Prostate gland (tissue), 2 donors: ENCODE measurements around the gene LBHD2. TPM values are rescaled to one million over a fixed set of nuclear protein-coding genes. Genes with fewer than 3 reads are reported as not detected.

Experiments used
- DNase-seq: peaks from one replicate; pipeline ENCODE4 v3.0.0-alpha.2; 2019; ENCODE audit warnings: low spot score
- H3K27ac ChIP-seq, 2 donors: fragments of 200-600 bp; sonication (generic); 2 replicates each; pipeline ENCODE4 v1.5.1; 2017 to 2019
- H3K27me3 ChIP-seq: fragments of 200-600 bp; sonication (generic); replicated peaks from 2 replicates; pipeline ENCODE4 v1.5.1; 2019; ENCODE audit not compliant: insufficient read depth
- H3K36me3 ChIP-seq, 2 donors: fragments of 200-600 bp; sonication (generic); 1 replicate in 1 of 2; 2 replicates in 1 of 2; pipeline versions ENCODE4 v1.5.1 to v1.8.1; 2017 to 2019
- H3K4me1 ChIP-seq: fragments of 200-600 bp; sonication (generic); replicated peaks from 2 replicates; pipeline ENCODE4 v1.5.1; 2019
- H3K4me3 ChIP-seq, 2 donors: fragments of 200-600 bp; sonication (generic); 2 replicates each; pipeline ENCODE4 v1.5.1; 2017 to 2019
- H3K9me3 ChIP-seq: fragments of 200-600 bp; sonication (generic); 2 replicates; pipeline ENCODE4 v1.5.1; 2017
- POLR2A ChIP-seq: fragments of 450-650 bp; IDR thresholded peaks from one replicate; pipeline ENCODE4 v1.6.1; 2016; ENCODE audit warnings: antibody characterized with exemption, mild to moderate bottlenecking
- POLR2AphosphoS5 ChIP-seq: sonication (generic); formaldehyde crosslinking; IDR thresholded peaks from one replicate; pipeline ENCODE4 v1.6.1; 2017; ENCODE audit warnings: antibody characterized with exemption
- WGBS: methylation state at CpG from one replicate; pipeline ENCODE4 v1.1.5; 2018; 5-methylcytosine and 5-hydroxymethylcytosine counted together
- intact Hi-C: fragments of 100-400 bp; cut with DNase I; formaldehyde crosslinking; loops from one replicate; pipeline ENCODE4 v1.14.2; 2022
- total RNA-seq, 2 donors: library from RNA; depleted of rRNA; stranded (reverse); fragments of >200 nt; gene quantifications; one replicate each; pipeline ENCODE4 v1.1.0, GENCODE V29; 2016
- TF ChIP-seq, protein P1 (sequence below), 4 experiments: fragments of 200-600 bp in 2 of 4; fragments of 450-650 bp in 2 of 4; sonication (generic) in 2 of 4; IDR thresholded peaks; 1 replicate in 3 of 4; 2 replicates in 1 of 4; pipeline ENCODE4 v1.5.1; 2016 to 2019; ENCODE audit warnings: antibody characterized with exemption in 4 of 4, mild to moderate bottlenecking in 2 of 4, moderate library complexity in 2 of 4

Gene LBHD2
- total RNA-seq, 2 donors from 2014 or later, result 3.3 TPM; not detected in 1

DNA sequence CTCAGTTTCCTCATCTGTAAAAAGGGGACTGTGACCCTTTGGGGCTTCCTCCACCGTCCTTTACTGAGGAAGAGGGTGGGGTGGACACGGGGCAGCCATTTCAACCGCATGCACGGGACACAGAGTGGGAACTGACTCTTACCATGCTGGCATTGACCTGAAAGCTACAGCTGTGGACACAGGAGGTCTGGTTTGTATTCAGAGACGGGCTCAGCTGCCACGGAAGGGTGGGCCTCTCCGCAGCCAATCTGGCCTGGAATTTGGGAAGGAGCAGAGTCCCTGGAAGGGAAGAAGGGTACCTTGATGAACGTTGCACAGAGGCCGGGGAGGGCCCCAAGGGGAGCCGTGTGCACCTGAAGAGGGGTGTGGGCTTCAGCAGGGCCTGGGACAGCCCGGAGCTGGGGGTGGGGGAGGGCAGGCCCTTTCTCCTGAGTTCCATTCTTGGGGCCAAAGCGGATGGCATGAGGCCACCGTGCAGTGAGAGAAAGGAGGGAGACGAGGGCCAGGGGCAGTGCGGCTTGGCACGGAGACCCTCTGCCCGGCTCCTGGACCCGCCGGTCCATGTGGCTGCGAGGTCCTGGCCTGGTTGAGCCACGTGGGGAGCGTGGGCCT is 53.8 kb downstream of the LBHD2 start:
- H3K9me3 ChIP-seq, result no peaks in the 10 kb centered on the region
- no peaks in the 10 kb centered on the region for H3K27me3 ChIP-seq
- intact Hi-C loops, result no loop called here
- no peak for TF ChIP-seq POLR2AphosphoS5
- TF ChIP-seq, protein P1, sequence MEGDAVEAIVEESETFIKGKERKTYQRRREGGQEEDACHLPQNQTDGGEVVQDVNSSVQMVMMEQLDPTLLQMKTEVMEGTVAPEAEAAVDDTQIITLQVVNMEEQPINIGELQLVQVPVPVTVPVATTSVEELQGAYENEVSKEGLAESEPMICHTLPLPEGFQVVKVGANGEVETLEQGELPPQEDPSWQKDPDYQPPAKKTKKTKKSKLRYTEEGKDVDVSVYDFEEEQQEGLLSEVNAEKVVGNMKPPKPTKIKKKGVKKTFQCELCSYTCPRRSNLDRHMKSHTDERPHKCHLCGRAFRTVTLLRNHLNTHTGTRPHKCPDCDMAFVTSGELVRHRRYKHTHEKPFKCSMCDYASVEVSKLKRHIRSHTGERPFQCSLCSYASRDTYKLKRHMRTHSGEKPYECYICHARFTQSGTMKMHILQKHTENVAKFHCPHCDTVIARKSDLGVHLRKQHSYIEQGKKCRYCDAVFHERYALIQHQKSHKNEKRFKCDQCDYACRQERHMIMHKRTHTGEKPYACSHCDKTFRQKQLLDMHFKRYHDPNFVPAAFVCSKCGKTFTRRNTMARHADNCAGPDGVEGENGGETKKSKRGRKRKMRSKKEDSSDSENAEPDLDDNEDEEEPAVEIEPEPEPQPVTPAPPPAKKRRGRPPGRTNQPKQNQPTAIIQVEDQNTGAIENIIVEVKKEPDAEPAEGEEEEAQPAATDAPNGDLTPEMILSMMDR (IDR thresholded peaks at IDR 0.05), result no peak
- TF ChIP-seq POLR2A, result no peak
- H3K27ac ChIP-seq, result peak overlapping the region in 1 of 2 donors; percentile 30
- H3K36me3 ChIP-seq, result no peaks in the 10 kb centered on the region
- no peak overlapping the region for H3K4me3 ChIP-seq
- WGBS, result 88% methylated on average over 22 of the region's 22 CpGs
- no peaks in the 10 kb centered on the region for H3K4me1 ChIP-seq
- DNase-seq, result no peak

DNA sequence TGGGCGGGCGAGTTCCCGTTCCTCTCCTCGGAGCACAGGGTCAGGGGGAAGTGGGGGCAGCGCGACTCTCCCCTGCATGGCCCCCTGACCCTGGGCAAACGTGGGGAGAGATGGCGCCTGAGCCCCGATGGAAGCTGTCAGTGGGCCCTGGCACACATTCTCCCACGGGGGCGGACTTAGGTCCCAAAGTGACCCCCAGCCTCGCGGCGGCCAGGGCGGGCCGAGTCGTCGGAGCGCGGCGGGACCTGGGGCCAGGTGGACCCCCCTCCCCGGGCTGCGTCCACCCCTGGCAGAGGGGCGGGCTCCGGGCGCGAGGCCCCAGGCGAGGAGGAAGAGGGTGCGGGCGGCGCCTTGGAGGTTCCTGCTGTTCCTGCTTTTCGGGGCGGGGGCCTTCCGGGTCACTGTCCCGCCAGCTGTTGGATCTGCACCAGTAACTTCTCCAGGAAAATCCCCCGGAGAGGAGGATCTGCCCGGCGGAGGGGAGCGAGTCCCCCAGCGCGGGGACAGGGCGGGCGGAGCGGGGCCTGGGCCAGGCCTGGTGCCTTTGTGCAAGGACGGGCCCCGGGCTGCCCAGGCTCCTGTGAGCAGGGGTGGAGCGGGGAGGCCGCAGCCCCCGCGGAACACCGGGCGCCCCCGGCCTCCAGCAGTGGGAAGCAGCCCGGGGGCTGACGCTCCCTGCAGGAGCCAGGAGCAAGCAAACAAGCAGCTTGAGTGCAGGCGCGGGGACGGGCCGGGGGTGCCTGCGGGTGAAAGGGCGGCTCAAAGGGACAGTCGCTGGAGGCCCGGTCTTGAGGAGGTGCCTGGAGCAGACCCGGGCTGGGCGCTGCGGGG is 54.5 kb downstream of the LBHD2 start:
- Histone ChIP-seq H3K4me1 (no peaks in the 10 kb centered on the region), H3K36me3 (no peaks in the 10 kb centered on the region), H3K9me3 (no peaks in the 10 kb centered on the region), H3K27ac (peak overlapping the region; percentile 14 to 30), H3K27me3 (no peaks in the 10 kb centered on the region), H3K4me3 (peak overlapping the region; percentile 0 to 5)
- WGBS, result 37% methylated on average over 52 of the region's 66 CpGs
- intact Hi-C loops, result no loop called here
- DNase-seq, result no peak
- TF ChIP-seq, protein P1 (IDR thresholded peaks at IDR 0.05), result no peak
- TF ChIP-seq POLR2AphosphoS5, result no peak
- TF ChIP-seq POLR2A, result no peak

DNA sequence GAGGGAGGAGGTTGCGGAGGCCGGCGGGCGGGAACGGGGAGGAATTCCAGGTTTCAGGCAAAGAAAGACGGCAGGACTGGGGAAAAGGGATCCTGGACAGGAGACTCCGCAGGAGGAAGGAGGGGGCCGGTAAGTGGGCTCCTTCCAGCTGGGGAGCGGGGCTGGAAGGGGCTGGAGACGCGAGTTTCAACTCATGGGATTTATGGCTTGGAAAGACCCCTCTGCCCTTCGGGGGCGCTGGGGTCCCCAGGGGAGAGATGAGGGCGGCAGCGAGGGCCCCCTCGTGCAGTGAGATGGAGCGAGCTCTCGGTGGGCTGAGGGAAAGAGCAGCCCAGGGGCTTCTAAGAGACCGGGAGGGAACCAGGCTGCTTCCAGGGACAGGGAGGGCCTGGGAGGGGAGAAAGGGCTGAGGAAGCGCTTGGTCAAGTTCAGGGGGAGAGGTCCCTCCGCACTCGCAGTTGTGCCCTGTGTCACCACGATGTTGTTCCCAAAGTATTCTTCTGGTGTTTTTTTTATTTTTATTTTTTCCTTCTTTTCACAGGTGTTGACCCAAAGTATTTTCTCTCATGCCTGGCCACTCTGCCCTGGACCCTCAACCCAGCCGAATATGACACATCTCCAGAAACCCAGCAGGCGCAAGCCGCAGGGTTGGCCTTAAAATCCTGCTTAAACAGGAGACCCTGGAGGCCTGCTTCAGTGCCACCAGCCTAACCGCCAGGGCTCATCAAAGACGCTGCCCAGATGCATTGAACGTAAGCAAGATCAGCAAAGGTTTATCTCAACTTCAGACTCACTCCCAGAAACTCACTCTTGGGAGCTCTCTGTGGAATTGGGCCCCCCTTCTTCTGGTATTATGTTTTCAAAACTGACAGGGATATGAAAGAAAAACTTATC is 55.4 kb downstream of the LBHD2 start:
- Histone ChIP-seq H3K4me3 (peak overlapping the region; percentile 0 to 5), H3K4me1 (no peaks in the 10 kb centered on the region), H3K9me3 (no peaks in the 10 kb centered on the region), H3K27me3 (no peaks in the 10 kb centered on the region), H3K27ac (peak overlapping the region; percentile 14 to 30), H3K36me3 (no peaks in the 10 kb centered on the region)
- 59% methylated on average over 29 of the region's 29 CpGs for WGBS
- intact Hi-C loops, result no loop called here
- DNase-seq, result no peak
- TF ChIP-seq, protein P1 (IDR thresholded peaks at IDR 0.05), result no peak
- TF ChIP-seq POLR2AphosphoS5, result no peak
- TF ChIP-seq POLR2A, result no peak

Other genes with a start within 250 kb of the LBHD2 start
- 1 to 10 TPM in 1 of 2 donors, under 1 TPM in 1; 0.91 to 1.6 TPM for gene AMN, start 161.5 kb upstream of the LBHD2 start, total RNA-seq
- 100 to 1,000 TPM in 1 of 2 donors, 10 to 100 TPM in 1; 78.9 to 172 TPM for gene CDC42BPB, start 26.7 kb upstream of the LBHD2 start, total RNA-seq
- gene EXOC3L4, start 10.5 kb downstream of the LBHD2 start, total RNA-seq, result 1 to 10 TPM in 1 of 2 donors, under 1 TPM in 1; 0.27 to 2.0 TPM
- 10 to 100 TPM; 36.5 to 46.4 TPM for gene TNFAIP2, start 39.3 kb downstream of the LBHD2 start, total RNA-seq